GM18505 (cell line): ENCODE results near the gene CAPG.
"Not testable (repeated sequence)": the region's sequence is repeated elsewhere in the genome, so short reads cannot be mapped to it uniquely, and the experiment has no call there.

Source experiments
- ATAC-seq: cut with Tn5 transposase; IDR thresholded peaks from one replicate; pipeline ENCODE4 v1.9.1; 2021; ENCODE audit not compliant: unreplicated experiment
- POLR2A ChIP-seq: IDR thresholded peaks from 4 replicates; pipeline ENCODE4 v1.6.1; 2011; ENCODE audit warnings: borderline replicate concordance; ENCODE audit not compliant: insufficient read depth, insufficient read length; ENCODE audit errors: extremely low read depth

CAPG gene

DNA sequence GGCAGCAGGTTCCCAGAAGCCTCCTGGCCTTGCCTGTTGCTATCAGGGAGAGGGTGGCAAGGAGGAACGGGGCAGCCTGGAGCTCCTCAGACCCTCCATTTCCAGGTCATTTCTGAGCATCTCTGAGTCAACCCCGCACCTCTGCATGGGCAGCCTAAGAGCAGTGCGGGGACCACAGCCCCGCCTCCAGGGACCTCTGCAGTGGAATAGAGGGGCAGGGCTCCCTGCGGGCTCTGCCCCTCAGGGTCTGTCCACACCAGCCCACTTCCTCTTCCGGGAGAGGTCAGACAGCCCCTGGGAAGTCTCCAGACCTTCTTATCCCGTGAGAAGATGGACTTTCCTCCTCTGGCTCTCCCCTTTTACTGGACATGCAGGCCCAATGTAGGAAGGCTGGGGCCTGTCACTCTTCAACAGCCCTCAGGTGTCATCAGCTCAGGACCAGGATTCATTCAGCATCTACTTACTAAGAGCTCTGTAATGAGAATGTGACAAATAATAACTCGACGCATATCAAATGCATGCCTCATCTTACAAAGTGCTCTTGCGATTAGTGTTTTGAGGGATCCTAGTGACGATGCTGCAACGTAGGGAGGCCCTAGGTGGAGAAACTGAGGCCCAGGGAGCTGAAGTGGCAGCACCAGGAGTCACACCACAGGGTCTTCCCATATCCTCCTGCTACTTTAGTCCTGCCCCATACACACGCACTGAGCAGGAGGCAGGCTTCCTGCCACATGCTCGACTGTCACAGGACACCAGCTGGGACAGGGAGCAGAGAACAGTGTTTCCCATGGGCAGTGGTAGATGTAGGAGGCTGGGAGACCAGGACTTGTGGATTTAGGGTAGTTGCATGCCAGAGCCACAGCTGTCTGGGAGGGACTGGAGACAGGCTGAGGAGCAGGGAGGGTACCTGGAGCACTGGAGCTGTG lies 36.4 kb upstream of the CAPG start:
- no peak for TF ChIP-seq POLR2A
- no peak for ATAC-seq

DNA sequence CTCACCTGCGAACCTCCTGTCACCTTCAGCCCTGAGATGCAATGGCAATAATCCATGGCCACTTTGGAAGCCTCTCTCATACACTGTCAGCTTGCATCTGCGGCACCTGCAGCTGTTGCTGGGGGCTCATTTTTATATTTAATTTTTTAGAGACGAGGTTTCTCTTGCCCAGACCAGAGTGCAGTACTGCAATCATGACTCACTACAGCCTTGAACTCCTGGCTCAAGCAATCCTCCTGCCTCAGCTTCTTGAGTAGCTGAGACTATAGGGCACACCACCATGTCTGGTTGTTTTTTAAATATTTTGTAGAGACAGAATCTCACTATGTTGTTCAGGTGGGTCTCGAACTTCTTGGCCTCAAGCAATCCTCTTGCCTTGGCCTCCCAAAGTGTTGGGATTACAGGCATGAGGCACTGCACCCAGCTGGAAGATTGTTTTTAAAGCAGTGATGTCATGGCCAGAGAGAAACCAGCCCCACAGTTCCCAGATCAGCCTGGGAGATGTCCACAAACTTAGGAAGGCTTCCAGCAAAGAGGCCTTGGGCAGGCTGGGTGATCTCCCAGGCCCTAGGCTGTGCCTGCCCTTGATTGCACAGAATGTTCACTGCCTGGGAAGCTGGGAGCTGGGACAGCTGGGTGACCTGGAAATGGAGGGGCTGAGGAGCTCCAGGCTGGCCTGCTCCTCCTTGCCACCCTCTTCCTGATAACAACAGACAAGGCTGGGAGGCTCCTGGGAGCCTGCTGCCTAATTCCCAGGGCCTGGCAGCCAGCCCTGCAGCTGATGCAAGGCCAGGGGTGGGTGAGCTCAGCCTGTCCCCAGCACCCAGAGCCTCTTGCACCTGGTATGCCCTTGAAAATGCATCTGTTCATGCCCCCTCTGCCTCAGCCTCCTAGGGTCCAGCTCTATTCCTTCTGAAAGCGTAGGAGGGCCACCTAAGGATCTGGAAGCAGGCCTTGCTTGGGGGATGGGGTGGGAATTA lies 35.4 kb upstream of the CAPG start:
- ATAC-seq: no peak
- TF ChIP-seq POLR2A: no peak

DNA sequence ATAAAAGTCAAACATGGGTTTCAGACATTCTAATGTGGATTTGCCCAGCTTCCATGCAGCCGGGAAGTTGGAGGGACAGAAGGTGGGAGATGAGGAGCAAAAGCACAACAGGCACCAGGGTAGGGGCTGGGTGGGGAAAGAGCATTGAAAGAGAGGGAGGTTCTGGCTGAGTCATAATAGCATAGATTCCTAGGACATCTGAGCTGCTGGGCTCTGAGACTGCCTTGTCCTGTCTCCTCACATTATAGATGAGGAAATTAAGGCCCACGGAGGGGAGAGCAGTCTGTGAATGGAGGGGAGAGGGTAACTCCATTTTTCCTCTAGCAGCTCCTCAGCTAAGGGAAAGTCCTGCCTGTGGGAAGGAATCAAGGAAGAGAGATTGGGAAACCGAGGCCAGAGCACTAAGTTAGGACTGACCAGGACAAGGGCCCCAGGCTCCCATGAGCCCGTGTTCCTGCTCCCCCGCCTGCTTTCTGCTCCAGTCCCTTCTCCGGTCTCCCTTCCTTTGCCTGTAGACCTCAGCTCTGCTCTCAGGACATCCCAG lies 34.5 kb upstream of the CAPG start:
- ATAC-seq: no peak
- no peak for TF ChIP-seq POLR2A

DNA sequence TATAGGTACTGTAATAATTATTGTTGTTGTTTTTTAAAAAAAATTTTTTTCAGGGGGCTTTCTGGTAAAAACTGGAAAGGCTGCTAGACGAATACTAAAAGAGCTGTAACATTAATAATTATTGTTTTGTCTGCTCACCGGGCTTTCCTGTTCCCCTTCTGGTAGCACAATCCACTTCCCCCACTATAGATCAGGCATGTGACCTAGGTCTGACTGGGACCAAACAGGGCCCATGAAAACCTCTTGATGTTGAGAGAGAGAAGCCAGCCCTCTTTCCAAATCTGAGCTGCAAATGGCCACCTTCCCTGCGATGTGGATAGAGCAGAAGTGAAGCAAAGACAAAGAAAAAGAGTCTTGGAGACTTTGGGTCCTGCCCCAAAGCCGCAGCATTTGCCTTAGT lies 31.7 kb upstream of the CAPG start:
- no peak for TF ChIP-seq POLR2A
- ATAC-seq: no peak

DNA sequence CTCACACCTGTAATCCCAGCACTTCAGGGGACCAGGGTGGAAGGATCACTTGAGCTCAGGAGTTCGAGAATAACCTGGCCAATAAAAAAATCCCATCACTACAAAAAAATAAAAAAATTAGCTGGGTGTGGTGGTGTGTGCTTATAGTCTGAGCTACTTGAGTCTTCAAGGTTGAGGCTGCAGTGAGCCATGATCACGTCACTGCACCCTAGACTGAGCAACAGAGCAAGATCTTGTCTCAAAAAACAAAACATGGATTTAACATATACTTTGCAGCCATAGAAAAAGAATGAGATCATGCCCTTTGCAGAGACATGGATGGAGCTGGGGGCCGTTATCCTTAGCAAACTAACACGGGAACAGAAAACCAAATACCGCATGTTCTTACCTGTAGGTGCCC lies 30.6 kb upstream of the CAPG start:
- no peak for TF ChIP-seq POLR2A
- ATAC-seq: no peak

DNA sequence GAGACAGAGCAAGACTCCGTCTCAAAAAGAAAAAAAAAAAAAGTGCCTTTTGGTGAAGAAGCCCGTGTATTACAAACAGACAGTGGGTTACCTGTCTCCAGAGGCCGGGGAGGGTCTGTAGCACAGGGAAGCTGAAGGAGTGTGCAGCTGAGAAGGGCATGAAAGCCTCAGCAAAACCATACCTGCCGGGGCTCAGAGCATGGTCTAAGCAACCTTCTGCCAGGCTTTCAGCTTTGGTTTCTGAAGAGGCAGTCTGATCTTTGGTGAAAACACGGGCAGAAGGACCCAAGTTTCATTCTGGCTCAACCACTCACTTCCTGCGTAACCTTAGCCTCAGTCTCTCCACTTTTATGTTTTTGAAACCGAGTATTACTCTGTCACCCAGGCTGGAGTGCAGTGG lies 29.8 kb upstream of the CAPG start:
- no peak for ATAC-seq
- TF ChIP-seq POLR2A: no peak

DNA sequence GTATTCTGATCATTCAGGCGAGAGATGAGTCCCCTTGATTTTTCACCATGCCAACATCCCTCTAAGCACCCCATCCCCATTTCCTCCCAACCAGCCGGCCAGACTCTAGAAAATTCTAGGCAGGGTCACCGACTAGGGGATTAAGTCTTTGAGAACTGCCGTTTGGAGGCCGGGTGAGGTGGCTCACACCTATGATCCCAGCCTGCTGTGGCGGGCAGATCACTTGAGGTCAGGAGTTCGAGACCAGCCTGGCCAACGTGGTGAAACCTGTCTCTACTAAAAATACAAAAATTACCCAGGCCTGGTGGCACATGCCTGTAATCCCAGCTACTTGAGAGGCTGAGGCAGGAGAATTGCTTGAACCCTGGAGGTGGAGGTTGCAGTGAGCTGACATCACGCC lies 29.4 kb upstream of the CAPG start:
- ATAC-seq: not testable (repeated sequence)

DNA sequence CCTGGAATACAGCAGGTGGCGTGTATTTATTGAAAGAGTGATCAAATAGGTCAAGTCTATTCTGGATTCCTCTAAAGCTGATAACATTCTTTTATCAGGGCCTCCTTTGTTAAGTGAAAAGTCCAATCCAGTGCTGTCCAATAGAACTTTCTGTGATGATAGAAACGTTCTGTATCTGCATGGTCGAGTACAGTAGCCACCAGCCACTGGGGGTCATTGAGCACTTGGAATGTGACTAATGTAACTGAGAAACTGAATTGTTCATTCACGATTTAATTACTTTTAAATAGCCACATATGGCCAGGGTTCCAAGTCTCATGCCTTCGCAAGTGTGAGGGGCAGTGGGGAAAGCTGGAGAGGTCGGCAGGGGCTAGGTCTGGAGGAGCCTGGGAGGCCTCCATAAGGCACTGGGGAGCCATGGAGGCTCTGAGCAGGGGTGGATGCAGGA lies 28.9 kb upstream of the CAPG start:
- TF ChIP-seq POLR2A: no peak
- ATAC-seq: no peak

DNA sequence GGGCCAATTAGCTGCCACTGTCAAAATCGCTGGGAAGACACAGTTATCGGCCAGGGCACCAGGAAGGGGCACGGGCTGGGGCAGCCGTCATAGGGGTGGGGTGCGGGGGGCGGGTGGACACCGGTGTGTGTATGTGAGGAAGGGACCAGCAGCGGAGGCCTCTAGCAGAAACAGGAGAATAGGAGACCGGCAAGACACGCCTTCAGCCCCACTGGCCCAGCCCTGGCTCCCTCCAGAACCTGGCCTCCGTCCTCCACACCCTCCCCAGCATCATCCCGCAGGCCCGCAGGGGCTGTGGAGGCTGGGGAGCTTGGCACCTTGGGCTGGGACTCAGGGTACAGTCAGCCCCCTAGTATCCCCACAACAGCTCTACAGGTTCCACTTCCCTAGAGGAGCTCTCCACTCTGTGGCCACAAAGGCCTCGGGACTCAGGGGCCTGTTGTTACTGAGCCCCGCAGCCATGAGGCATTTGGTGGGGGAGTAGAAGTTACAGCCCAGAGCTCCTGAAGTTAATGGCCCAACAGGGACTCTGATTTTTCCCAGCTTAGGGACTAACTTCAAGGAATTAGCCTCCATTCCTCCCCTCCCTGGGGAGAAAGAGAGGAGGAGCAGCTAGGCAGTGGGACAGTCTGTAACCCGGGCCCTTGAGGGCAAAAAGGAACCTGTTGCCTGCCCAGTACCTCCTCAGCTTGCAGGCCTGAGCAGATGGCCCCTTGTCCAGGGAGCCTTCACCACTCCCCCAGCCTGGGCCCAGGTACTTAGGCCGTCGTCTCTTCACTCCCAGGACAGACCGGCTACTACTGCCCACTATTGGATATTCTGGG lies 28.2 kb upstream of the CAPG start:
- no peak for ATAC-seq
- TF ChIP-seq POLR2A: no peak

DNA sequence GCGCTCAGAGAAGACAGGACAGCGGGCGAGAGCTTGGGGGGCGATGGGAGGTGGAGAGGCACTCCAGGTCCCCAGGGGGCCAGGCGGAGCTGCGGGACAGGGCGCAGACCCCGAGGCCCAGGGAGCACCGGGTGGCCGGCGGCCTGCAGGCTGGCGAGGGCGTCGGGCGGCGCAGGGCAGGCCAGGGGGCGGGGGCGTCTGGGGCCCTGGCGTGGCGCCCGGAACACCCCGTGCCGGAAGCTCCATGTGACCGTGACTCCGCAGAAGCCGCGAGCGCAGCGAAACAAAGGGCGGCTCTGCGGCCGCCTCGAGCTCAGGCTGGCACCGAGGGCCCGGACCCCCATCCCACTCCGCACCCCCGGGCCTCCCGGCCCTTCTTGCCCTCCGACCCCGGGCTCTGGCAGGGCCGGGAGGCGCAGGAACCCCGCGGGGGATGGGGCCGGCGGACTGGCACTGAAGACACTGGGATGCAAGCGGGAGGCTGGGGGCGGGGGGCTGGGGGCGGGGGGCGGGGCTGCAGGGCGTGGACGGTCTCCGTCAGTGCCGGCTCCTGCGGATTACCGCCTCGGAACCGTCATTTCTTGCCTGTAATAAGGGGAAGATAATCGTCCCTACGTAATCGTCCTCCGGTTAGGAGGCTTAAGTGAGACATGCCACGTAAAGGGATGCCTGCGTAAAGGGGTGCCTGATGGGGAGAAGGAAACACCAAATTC lies 27.5 kb upstream of the CAPG start:
- peak; percentile 82 for ATAC-seq
- peak; percentile 74 for TF ChIP-seq POLR2A

DNA sequence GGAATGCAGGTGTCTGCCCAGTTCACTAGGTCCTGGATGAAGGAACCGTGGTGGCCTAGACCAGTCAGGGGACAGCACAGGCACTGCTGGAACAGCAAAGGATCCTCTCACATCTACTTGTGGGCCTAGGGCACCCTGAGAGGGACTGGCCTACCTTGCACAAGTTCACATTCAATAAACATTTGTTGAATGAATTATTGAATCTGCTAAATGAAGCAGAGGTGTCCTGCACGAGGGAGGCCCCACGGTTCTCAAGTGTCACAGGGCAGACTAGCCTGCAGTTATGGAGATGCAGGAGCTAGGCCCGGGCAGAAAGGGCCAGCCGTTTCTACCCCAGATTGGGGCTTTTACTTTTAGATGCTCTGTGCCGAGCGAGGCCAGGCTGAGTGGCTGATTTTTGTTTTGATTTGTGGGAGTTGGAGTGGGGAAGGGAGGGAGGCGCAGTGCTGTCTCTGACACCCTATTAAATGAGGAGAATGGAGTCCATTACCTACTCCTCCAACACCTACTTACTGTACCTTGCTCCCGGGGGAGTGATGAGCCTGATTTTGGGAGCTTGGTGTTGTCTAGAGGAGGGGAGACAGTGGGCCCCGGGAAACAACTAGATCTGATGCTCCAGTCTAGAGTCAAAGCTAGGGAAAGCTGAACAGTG lies 26.8 kb upstream of the CAPG start:
- no peak for TF ChIP-seq POLR2A
- no peak for ATAC-seq
